CD4-positive, alpha-beta T cell treated with Interferon alpha-2 for 1 hour (primary cell): ENCODE results near the gene CUBN.

Experiments used
- DNase-seq, 2 donors: peaks; one replicate each; pipeline ENCODE4 v3.0.0-alpha.2; 2020 to 2022

The CUBN gene

DNA sequence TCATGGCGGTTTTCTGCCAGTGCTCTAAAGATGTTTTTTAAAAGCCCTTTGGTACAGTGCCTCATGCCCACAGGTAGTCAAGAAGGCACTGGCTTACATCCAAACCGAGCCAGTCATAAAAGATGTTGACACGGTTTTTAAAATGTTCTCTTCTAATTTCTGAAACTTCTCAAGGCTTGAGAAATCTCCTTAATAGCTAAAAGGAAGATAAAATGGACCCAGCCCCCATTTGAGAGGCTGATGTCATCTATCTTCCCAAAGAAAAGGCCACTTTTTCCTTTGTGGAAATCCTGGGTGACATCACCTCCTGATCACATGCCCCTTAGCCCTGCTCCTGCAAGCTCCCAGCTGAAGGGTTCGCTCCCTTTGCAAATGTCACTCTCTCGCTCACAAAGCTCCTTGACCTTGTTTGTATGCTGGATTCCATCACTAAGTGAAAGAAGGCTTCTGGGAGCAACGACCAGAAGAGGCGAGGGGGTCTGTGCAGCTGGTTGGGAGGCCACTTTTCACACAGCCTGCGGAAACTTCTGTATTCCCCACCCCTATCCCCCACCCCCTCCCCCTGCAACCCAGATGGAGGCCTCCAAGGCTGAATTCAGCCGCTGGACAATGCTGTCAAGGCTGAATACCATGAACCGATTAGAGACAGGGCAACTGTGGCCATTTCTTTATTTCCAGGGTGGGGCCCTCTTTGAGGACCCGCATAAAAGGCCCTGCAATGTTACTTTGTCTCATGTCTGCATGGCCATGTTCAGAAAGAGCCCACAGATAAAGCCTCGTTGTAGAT lies 122.8 kb downstream of the CUBN start:
- DNase-seq: no peak

DNA sequence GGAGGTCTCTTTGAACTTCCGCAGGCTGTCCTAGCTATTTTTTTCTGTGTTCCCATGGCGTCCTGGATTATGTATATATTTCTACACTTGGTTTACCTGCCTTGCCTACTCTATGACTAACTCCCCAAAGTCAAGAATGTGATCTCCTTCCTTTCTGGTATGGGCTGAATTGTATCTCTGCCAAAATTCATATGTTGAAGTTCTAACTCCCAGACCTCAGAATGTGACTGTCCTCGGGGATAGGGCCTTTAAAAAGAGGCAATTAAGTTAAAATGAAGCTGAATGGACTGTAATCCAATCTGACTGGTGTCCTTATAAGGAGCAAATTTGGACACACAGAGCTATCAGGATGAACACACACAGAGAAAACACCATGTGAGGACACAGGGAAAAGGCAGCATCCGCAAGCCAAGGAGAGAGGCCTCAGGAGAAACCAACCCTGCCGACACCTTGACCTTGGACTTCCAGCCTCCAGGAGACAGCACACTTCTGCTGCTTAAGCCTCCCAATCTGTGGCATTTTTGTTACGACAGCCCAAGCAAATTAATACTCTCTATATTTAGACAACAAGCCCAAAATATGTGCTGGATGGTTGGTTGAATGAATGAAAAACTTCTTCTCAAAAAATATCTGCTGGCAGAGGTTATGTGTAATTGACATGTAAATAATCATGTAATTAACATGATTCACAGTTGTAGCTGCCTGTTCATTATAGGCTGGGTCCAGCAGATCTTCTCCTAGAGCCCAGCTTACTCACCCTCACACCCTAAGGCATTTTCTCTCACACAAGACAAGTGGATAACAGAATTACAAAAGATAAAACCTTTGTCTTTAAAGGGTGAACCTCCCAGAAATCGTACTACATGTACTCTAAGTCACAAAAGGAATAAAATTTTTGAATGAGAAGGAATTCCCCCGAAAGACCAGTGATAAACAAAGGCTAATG lies 123.7 kb downstream of the CUBN start:
- no peak for DNase-seq

DNA sequence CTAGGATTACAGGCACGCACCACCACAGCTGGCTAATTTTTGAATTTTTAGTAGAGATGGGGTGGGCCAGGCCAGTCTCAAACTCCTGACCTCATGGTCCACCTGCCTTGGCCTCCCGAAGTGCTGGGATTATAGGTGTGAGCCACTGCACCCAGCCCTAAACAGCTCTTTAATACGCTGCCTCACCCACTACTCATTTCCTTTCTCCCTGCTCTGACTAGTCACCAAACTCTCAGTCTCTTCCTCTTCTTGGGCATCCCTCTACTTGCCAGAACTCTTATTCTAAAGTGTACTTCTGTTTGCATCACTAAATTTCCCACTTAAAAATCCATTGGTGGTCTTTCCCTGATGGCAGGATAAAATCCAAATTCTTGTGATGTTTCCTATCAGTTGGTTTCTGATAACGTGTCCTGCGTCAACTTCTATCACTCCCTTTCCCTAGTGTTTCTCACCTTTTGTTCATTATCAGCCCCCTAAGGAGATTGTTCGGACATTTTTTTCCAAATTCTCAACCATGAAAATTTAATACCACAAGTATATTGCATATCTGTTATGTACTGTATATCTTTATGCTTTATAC lies 124.7 kb downstream of the CUBN start:
- no peak for DNase-seq

DNA sequence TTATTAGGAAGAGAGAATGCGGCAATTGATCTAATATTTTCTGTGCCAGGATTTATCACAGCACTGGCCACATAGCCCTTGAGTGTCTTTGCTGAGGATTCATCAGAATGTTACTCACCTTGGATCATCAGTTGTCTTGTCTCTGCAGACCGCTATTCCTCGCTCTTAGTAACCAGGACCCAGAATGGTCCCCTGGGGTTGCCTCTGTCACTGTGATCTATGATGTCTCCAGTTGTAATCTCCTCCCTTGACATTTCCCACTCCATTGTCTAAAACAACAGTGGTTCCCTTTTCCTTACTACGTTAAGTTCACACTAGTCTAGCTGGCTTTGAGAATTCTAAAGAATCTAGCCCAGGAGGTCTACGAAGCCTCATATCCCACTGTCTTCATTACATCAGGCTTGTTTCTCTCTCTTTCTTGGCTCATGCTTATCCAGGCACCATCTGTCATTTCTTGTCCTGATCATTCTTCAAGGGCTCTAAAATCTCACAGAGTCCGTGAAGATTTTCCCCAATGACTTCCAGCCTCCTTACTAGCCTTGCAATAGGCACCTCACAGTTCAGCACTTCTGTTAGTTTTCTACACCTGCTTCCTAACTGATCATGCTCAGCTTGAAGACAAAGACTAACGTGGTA lies 125.8 kb downstream of the CUBN start:
- DNase-seq: no peak

DNA sequence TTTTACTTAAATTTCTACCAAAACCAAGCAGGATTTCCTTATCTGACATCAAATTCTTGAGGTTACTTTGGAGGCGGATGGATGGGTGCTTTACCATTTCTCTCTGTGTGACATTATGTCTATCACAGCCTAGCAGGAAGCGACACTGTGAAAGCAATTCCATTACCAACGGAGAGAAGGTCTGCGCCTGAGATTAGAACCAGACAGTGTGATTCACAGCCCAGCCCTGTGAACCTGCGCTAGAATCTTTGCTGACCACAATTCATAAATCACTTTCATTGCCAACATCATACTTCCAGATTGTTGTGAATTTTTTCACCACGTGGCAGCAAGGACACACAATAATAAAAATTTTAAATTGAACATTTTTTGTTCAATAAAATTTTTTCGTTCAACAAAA lies 126.5 kb downstream of the CUBN start:
- peak; percentile 57 to 77 for DNase-seq

DNA sequence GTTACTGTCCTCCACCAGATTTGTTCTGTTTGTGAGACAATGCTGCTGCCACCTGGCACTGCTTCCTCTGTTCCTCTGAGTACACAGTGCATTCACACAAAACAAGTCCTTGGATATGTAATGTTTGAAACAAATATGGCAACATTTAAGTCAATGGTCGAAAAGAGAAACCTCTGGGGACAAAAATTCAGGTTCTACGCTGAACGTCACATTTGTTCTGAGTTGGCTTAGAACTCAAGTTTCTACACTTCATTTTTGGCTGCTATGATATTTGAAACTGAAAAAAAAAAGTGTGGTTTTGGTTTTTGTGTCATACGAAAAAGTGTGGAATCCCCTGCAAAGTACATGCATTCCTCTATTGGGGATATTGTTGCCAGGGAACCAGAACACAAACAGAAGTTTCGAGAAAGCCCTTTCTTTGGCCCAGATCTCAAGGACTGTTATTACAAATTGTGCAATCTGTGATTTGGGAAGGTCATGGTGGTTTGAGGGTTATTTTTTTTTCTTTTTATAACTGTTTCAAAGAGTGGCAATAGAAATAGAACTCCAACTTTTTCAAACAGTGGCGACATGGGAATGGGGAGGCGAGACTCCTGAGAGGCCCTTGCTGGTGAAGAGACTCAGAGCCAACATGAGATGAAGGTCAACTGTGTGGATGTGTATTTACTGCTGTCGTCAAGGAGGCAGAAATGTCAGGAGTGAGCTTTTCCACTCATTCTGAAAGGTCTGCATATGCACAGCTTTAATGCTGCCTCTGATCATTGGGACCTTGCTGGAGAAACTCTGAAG lies 127.5 kb downstream of the CUBN start:
- peak; percentile 50 to 74 for DNase-seq

DNA sequence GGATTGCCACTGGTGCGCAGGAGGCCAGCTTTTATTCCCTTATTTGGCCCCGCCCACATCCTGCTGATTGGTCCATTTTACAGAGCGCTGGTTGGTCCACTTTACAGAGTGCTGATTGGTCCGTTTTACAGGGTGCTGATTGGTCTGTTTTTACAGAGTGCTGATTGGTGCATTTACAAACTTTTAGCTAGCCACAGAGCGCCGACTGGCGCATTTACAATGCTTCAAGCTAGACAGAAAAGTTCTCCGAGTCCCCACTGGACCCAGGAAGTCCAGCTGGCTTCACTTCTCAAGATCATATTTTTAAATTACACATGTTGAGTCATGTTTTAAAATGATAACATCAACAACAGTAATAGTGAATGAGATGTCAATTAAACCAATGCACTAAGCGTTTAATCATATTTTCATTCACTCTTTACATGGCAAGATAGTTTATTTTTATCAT lies 128.3 kb downstream of the CUBN start:
- DNase-seq: peak in 1 of 2 donors; percentile 12

DNA sequence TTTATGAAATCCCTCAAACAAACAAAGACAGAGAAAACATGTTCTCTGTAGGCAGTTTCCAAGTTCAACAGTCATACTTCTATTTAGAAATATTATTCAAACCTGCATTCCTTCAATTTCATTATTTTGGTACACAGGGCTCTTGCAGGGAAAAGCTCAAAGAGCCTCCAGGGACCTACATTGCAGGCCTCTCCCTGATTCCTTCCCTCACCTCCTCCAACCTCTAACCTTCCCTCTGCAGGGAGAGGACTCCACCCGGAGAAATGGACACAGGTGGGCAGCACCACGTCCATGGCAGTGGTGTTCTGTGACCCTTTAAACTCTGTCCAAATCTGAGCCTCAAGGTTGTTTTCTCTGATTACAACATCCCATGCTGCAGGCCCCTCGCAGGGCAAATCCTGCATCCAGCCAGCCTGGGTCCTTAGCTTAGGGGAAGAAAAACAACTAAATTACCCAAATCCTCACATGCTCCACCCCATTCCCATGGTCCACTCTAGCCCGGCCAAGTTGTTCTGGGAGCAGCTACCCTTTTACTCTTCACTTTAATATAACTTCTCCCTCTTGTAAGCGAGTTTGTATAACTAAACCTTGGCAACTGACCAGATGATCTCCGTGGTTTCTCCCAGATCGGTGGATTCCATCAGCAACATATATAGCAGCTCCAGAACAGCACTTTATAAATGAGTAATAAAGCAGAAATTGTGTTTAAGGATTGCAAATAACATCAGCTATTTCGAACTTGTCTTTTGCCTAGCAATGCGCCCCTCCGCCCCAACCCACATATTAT lies 129.8 kb downstream of the CUBN start:
- no peak for DNase-seq

DNA sequence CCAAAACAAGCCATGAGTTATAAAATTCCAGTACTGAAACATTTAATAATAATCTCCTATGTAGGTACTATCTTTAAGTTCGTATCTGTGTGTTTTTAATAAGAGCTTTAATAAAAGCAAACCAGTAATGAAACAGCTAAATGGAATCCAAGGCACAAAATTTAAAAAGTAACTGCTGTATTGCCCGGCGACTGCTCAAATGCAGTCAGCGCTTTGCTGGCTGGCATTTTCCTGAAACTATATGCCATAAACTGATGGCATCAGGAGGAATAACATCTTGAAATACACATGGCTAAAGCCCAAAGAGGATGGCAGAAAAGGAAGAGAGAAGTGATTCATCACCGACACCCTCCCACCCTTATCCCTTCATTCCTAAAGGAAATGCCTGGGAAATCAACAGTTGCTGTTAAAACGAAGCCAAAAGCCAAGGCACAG lies 133.1 kb downstream of the CUBN start:
- no peak for DNase-seq

DNA sequence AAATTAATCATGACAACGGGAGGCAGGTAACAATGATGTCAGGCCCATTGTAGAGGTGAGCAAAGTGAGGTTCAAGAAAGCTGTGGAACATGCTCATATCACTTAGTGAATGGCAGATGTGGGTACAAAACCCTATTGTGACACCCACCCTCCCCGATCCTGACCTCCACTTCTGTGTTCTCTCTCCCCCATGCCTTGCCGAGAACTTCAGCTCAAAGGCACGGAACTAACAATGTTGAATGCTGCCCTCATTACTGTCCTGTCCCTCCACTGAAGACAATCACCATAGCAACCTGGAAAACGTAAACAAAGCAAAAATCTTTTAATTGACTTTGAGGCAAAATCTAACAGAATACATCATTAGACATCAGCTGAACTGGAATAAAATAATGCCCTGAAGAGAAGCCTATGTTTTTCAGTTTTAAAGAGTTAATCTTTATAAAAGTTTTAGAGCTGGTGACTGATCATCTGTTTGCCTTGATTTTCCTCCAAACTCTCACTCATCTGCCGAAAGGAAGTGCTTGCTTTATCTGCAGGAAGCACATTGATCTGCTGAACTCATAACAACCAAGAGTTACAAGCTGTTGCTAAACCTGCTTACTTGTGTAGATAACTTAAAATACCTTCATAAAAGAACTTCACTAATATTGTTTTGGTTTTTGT lies 133.6 kb downstream of the CUBN start:
- peak in 1 of 2 donors; percentile 33 for DNase-seq

DNA sequence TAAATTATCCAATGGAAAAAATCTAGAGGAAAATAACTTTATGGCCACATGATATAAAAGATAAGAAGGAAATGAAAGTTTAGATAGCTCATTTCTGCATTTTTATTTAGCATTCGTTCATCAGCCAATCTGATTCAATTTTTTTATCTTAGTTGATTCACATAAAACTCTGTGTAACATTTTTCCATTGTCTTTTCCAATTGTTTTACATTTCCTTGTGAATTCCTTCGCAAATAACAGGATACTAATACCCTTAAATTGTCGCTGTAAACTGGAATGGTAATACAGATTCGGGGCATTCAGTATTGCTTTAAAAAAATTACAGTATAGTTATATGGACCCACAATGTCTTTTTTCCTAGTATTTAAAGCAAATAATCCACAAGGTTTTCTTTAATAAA lies 136.4 kb downstream of the CUBN start:
- no peak for DNase-seq

DNA sequence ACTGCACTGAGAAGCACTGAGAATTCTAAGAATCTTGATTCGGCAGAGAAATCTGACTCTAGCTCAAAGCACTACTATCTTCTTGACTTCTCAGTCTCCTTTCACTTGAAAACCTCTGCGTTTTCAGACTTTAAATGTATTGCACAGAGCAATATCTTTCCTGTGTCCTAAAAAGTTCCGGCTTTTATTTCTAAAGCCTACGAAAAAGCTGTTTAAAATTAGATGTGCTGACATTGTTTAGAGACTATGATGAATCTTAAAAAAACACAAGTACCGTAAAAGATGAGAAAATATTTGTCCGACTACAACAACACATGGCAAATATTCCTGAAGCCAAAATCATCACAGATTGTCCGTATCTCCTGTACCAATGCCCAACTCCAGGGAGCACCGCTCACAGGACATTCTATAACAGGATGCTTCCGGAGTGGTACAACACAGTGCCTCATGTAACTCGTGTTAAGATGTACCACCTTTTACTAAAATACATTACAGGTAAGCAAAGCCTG lies 136.9 kb downstream of the CUBN start:
- DNase-seq: no peak

DNA sequence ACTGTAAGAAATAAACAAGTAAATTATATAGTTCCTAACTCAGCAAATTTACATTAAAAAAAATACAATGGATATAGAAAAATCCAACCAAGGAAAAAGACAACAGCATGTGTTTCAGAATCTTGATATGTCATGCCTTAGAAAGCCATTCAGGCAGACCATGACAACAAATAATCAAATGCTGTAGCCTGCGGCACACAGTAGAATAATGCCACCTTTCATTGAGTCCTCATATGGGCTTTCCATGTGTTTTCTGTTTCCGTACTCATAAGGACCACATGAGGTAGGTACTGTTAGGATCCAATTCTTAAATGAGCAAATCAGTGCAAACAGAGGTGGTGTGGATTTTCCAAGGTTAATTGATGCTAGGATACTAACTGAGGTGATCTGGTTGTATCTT lies 138.6 kb downstream of the CUBN start:
- no peak for DNase-seq

DNA sequence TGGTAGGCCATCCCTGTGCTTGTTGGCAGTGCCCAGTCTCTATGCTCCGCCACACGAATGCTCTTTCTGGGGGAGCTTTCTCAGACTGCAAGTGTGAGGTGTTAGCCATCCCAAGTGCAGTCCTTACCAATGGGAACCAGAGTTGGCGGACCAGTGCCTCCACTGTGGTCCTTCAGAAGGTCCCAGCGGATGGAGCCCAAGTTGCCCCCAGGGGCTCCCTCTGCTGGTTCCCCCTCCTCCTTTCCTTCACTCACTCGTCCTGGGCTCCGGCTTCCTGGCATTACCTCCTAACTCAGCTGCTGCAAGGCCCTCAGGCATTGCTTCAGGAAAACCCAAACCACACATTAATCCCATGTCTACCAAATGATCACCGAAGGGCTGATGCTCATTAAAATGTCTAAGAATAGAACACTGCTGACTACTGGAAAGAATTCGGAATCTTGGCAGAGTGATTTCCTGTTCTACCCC lies 139.8 kb downstream of the CUBN start:
- no peak for DNase-seq

DNA sequence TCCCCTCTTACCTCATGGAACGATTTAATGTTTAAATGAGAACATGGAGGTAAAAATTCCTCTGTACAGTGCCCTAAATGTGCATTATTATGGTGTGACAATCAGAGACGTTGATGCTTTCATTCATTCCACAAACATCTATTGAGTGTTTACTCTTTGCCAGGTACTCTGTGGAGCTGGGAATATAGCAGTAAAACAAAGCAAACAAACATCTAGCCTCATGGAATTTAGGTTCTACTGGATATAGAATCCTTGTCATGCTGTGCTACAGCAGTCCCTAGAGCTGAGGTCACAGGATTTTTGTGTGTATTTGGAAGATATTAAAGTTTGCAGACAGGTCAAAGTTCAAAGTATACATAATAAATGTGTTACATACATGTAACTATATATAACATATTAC lies 140.7 kb downstream of the CUBN start:
- no peak for DNase-seq

DNA sequence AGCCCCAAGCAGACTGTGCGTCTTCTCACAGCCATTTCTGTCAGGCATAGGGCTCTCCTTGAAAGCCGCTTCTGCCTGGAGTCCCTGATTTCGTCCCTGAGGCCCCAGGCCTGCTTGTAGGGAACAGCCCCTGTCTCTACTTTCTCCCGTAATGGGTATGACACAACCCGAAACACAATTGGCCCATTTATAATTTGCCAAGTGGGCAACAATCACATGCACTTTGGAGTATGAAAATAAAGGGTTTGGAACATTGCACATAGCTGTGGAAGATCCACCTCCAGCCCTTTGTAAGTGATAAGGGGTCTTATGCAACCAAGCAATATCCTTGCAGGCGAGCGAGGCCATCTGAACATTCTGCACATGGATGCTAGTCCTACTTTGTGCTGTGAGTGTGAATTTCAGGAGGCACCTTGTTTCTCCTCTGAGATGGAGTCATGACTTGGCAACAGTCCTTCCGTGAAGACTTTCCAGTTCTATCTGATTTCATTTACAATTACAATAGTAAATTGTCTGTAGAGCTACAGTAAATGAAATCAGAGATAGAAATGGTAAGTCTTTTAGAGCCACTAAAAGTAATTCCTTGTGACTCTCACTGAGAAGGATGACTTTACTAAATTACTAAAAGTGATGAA lies 141.5 kb downstream of the CUBN start:
- no peak for DNase-seq

DNA sequence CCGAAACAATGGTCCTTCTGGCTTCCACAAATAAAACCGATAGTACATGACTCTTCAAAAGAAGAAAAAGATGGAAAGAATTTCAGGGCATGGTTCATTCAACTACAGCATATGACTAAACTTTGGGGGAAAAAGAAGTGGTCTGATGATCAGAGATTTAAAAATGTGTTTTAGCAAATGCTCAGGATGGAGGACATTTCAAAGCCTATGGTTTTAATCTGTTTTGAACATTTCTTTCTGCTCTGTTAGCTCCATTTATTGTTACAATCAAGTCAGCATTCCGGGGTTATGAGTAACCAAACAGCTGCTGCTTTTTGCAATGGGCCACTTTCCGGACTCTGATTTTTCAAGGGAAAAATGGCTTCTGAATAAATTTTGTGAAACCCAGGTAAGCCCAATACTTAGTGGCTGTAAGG lies 142.4 kb downstream of the CUBN start:
- no peak for DNase-seq

DNA sequence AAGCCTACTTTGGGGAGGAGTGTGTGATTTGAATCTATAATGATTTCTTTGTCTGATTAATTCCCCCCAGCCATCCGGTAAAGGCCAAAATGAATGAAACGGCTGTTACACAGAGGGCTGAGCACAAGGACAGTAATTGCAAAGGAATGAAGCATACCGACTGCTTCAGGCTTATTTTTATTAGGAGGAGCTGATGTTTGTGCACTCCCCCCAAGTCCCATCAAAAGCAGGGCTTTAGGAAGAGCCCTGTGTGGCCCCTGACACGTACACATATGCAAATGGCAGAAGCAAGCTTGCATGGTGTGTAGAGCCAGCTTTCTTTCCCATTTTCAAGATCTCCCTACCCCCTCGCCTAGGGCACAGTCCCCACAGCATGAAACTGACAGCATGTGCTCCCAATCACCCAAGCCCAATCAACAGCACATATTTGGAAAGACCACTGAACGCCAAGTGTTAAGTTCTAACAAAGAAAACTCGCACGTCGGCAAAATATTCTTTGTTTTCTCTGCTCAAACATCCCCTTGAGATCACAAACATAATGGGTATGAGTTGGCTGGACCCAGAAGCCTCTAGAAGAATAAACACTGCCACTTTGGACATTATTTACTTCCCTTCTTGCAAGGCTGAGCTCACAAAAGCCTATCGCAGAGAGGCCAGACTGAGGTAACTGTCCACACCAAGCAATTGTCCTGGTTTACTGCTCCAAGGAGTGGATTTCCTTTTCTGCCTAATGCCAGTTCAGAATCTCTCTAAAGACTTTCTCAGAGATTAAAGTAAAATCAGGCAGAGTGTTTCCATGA lies 143.0 kb downstream of the CUBN start:
- DNase-seq: no peak

DNA sequence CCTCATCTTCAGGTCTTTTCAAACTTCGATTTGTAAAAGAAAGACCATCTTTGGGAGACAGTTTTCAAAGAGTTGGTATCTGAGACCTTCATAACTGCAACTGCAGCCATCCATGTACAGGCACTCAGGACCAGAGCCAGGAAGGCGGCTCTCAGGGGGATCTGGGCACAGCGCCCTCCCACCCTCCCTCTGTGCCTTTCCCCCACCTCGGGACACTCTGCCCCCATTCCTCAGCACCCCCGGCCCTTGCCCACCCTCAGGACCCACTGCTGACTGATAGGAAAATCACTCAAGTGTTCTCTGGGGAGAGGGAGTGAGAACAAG lies 143.6 kb downstream of the CUBN start:
- DNase-seq: no peak
